ENCODE results near the gene FAF1.

Gene FAF1

DNA sequence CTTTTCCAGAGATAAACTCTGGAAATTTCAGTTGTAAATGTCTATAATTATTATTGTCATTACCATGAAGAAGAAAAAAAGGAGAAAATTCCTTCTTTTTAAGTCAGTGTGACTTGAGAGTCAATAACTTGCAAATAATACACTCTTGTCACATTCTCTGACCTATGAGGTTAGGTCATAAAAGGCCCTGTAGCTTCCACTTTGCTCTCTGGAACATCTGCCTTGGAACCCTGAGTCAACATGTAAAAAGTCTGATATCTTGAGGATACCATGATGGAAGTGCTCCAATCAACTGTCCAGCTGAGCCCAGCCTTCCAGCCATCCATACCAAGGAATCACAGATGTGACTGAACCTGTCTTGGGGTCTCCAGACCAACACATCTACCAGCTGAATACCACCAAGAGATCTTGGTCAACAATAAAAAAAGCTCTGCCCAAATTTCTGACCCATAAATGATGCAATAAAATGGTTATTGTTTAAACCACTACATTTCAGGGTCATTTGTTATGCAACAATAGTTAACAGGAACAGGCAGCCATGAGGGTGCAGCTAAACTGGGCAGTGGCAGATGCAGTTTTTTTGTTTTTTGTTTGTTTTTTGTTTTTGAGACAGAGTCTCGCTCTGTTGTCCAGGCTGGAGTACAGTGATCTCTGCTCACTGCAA is 547.1 kb downstream of the FAF1 start:
- ChIA-PET POLR2A (no interaction called here), CTCF (interaction anchor here (0.6 to 1.2 kb wide), 3 partner anchors 22 to 193 kb away, joined by 3 read pairs; no protein-coding TSS in a partner anchor)
- H3K4me3 ChIP-seq (ENCODE audit: low read depth, low read length) = no peak overlapping the region
- no peak for DNase-seq (ENCODE audit: low read depth, low spot score)
- TF ChIP-seq, protein P1, sequence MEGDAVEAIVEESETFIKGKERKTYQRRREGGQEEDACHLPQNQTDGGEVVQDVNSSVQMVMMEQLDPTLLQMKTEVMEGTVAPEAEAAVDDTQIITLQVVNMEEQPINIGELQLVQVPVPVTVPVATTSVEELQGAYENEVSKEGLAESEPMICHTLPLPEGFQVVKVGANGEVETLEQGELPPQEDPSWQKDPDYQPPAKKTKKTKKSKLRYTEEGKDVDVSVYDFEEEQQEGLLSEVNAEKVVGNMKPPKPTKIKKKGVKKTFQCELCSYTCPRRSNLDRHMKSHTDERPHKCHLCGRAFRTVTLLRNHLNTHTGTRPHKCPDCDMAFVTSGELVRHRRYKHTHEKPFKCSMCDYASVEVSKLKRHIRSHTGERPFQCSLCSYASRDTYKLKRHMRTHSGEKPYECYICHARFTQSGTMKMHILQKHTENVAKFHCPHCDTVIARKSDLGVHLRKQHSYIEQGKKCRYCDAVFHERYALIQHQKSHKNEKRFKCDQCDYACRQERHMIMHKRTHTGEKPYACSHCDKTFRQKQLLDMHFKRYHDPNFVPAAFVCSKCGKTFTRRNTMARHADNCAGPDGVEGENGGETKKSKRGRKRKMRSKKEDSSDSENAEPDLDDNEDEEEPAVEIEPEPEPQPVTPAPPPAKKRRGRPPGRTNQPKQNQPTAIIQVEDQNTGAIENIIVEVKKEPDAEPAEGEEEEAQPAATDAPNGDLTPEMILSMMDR (IDR thresholded peaks at IDR 0.05; ENCODE audit: insufficient read depth, low read length, missing control alignments) = no peak

DNA sequence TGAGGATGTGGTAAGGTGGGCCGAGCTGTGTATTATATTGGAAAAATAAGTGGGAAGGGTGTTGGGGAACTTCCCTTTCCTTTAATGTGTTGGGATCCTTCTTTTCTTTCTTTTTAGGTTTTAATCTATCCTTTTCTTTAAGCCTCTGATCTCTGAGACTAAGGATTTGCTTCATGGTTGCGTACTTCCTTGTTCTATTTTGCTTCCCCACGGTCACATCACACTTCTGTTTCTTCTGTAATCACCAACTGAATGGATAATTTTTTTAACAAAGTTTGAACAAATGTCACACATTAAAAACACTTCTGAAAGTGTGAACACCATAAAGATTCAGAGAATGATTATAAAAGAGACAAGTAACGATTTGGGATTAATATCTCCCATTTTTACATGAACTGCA is 554.3 kb downstream of the FAF1 start:
- POLR2A ChIA-PET = no interaction called here

DNA sequence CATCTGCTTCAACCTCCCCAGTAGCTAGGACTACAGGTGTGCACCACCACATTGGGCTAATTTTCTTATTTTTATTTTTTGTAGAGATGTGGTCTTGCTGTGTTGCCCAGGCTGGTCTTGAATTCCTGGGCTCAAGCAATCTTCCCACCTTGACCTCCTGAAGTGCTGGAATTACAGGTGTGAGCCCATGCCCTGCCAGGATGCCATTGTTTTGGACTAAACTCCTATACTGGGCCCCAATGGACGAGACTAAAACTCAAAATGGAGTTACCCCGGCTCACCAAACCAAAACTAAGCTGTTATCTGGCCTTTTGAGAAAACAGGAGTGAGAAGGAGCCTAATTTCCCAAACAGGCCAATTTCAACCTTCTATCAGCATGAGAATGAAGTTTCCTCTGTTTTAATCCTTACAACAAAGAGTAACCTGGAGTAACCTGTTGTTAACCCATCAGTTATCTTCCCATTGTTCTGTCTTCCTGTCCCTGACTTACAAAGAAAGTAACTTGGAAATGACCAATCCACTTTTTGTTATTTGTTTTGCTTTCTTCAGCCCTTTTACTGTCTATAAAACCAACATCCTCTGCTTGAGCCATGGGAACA is 566.4 kb downstream of the FAF1 start:
- ChIA-PET POLR2A (no interaction called here), CTCF (no interaction called here)
- no peak overlapping the region for H3K4me3 ChIP-seq (ENCODE audit: low read depth, low read length)
- TF ChIP-seq, protein P1 (IDR thresholded peaks at IDR 0.05; ENCODE audit: insufficient read depth, low read length, missing control alignments) = no peak
- no peak for DNase-seq (ENCODE audit: low read depth, low spot score)

More for the DNA sequence above, 554.3 kb downstream of the FAF1 start:
- TF ChIP-seq, protein P1 (IDR thresholded peaks at IDR 0.05; ENCODE audit: insufficient read depth, low read length, missing control alignments) = no peak
- H3K4me3 ChIP-seq (ENCODE audit: low read depth, low read length) = no peak overlapping the region
- CTCF ChIA-PET = no interaction called here
- DNase-seq (ENCODE audit: low read depth, low spot score) = no peak
